Measurements from ENCODE around the gene MUSK. TPM values are rescaled to one million over a fixed set of nuclear protein-coding genes. Genes with fewer than 3 reads are reported as not detected.

MUSK gene
- total RNA-seq, 1 experiment from 2014 or later = not detected

- H3K36me3 Mint-ChIP-seq (ENCODE audit: insufficient read depth, unreplicated experiment) = no peaks in the 10 kb centered on the region
- H3K27ac Mint-ChIP-seq (ENCODE audit: unreplicated experiment) = no peak overlapping the region
- H3K4me3 Mint-ChIP-seq (ENCODE audit: unreplicated experiment) = no peak overlapping the region
- no peaks in the 10 kb centered on the region for H3K4me1 Mint-ChIP-seq (ENCODE audit: low read depth, unreplicated experiment)
- Histone ChIP-seq H3K4me1 (peaks cover 7% of the 10 kb centered on the region; the same call in 1 of the 2 replicates), H3K9me3 (0 out of 2 replicates have a peak, but pooled peaks cover 3% of the 10 kb centered on the region), H3K27me3 (replicated peaks; ENCODE audit: control insufficient read depth, insufficient read depth, low read length) (no peaks in the 10 kb centered on the region), H3K36me3 (ENCODE audit: control insufficient read depth, insufficient read depth, low read length) (no peaks in the 10 kb centered on the region), H3K4me3 (ENCODE audit: low read depth, low read length) (no peak overlapping the region)
- DNase-seq = no peak
- CTCF ChIA-PET = no interaction called here
- BruUV-seq (replicated peaks) = no TSS peak
- POLR2A ChIA-PET = no interaction called here
- H3K27me3 Mint-ChIP-seq (ENCODE audit: insufficient read depth, unreplicated experiment) = no peaks in the 10 kb centered on the region
- intact Hi-C loops (cut with micrococcal nuclease; ENCODE audit: unreplicated experiment) = no loop called here
- H3K9me3 Mint-ChIP-seq (ENCODE audit: unreplicated experiment) = no peaks in the 10 kb centered on the region
- no peak for TF ChIP-seq CTCF (IDR thresholded peaks at IDR 0.05; ENCODE audit: insufficient read depth in 1 of 2, low read depth in 1 of 2, low read length in 1 of 2, severe bottlenecking in 1 of 2, unreplicated experiment in 1 of 2)
Observed at GRCh38 chr9:110745676-110746075, 77.1 kb downstream of the MUSK start.

DNA sequence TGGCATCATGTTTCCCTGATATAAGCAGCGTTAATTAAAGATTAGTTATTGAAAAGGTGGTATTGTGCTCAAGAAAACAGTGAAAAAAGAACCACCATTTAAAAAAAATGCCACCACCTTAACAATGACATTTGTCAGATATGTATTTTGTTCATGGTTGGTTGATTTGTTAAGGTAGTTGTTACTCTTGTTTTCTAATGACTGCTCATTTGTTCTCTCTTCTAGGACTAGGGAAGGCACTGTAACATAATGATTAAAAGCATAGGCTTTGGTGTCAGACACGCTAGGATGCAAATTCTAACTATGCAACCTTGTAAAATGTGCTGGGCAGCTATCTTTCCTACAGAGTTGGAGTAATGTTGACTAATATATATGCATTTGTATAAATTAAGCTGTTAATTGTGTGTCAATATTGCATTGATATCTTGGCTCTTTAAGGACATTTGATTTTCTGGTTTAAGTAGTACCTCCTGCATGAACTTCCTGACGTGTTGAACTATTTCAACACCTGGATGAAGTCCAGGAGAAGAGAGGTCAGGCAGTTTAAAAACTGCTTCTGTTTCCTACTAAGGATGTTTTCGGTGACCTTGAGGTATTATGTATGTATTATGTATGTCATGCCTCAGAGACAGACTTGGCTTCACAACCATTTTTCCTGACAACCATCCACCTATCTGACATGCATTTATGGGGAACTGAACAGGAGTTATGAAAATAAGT lies 77.8 kb downstream of the MUSK start:
- Mint-ChIP-seq H3K27me3 (ENCODE audit: insufficient read depth, unreplicated experiment) (no peaks in the 10 kb centered on the region), H3K9me3 (ENCODE audit: unreplicated experiment) (no peaks in the 10 kb centered on the region), H3K4me3 (ENCODE audit: unreplicated experiment) (no peak overlapping the region), H3K4me1 (ENCODE audit: low read depth, unreplicated experiment) (no peaks in the 10 kb centered on the region), H3K36me3 (ENCODE audit: insufficient read depth, unreplicated experiment) (no peaks in the 10 kb centered on the region), H3K27ac (ENCODE audit: unreplicated experiment) (no peak overlapping the region)
- BruUV-seq (replicated peaks) = no TSS peak
- Histone ChIP-seq H3K9me3 (0 out of 2 replicates have a peak, but pooled peaks cover 3% of the 10 kb centered on the region), H3K4me1 (peaks cover 7% of the 10 kb centered on the region; the same call in 1 of the 2 replicates), H3K4me3 (ENCODE audit: low read depth, low read length) (no peak overlapping the region), H3K27me3 (replicated peaks; ENCODE audit: control insufficient read depth, insufficient read depth, low read length) (no peaks in the 10 kb centered on the region), H3K36me3 (ENCODE audit: control insufficient read depth, insufficient read depth, low read length) (no peaks in the 10 kb centered on the region)
- intact Hi-C loops (cut with micrococcal nuclease; ENCODE audit: unreplicated experiment) = no loop called here
- no peak for DNase-seq
- POLR2A ChIA-PET = no interaction called here
- no peak for TF ChIP-seq CTCF (IDR thresholded peaks at IDR 0.05; ENCODE audit: insufficient read depth in 1 of 2, low read depth in 1 of 2, low read length in 1 of 2, severe bottlenecking in 1 of 2, unreplicated experiment in 1 of 2)
- CTCF ChIA-PET = no interaction called here

DNA sequence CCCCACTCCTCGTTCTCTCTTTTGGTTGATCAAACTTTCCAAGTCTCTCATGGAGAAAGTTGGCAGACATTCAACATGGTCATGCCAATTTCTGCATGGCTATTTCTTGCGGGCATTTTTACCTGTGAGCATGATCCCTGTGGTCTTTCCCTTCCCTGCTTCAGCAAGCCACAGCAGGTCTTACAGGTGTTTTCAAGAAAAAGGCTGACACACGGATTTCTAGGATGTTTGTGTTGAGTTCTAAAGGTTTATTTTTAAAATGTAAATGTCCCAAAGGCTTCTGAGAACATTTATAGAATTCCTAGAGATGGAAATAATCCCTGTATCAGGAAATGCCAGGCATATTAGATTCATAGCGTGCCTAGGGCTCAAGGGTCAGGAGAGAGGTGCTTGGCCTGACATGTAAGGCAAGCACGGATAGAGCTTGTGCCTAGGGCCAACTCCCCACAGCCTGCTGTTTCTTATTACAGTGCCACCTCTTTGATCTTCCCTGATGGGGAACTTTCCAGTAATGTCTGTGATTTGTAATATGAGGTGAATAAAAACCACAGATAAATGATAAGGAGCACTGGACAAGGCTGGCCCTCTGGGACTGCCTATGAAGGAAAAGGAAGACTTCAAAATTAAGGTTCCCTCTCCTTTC lies 79.8 kb downstream of the MUSK start:
- POLR2A ChIA-PET = no interaction called here
- DNase-seq = no peak
- H3K9me3 Mint-ChIP-seq (ENCODE audit: unreplicated experiment) = no peaks in the 10 kb centered on the region

More for the DNA sequence above, 79.8 kb downstream of the MUSK start:
- H3K36me3 ChIP-seq (ENCODE audit: control insufficient read depth, insufficient read depth, low read length) = no peaks in the 10 kb centered on the region
- H3K4me3 Mint-ChIP-seq (ENCODE audit: unreplicated experiment) = no peak overlapping the region
- H3K4me1 ChIP-seq = peaks cover 7% of the 10 kb centered on the region; the same call in 1 of the 2 replicates
- no peaks in the 10 kb centered on the region for H3K4me1 Mint-ChIP-seq (ENCODE audit: low read depth, unreplicated experiment)
- H3K36me3 Mint-ChIP-seq (ENCODE audit: insufficient read depth, unreplicated experiment) = no peaks in the 10 kb centered on the region
- TF ChIP-seq CTCF (IDR thresholded peaks at IDR 0.05; ENCODE audit: insufficient read depth in 1 of 2, low read depth in 1 of 2, low read length in 1 of 2, severe bottlenecking in 1 of 2, unreplicated experiment in 1 of 2) = no peak
- no peaks in the 10 kb centered on the region for H3K27me3 ChIP-seq (replicated peaks; ENCODE audit: control insufficient read depth, insufficient read depth, low read length)
- no TSS peak for BruUV-seq (replicated peaks)
- CTCF ChIA-PET = no interaction called here
- H3K4me3 ChIP-seq (ENCODE audit: low read depth, low read length) = no peak overlapping the region
- H3K27ac Mint-ChIP-seq (ENCODE audit: unreplicated experiment) = no peak overlapping the region
- H3K27me3 Mint-ChIP-seq (ENCODE audit: insufficient read depth, unreplicated experiment) = no peaks in the 10 kb centered on the region
- 0 out of 2 replicates have a peak, but pooled peaks cover 3% of the 10 kb centered on the region for H3K9me3 ChIP-seq
- intact Hi-C loops (cut with micrococcal nuclease; ENCODE audit: unreplicated experiment) = no loop called here

All from Caco-2 (cell line).